Stimulated activated effector memory CD8-positive, alpha-beta T cell treated with anti-CD3 and anti-CD28 coated beads, Interleukin-12 subunit alpha, Interleukin-12 subunit beta, amount 100 ng/mL, for 72 hours (primary cell): ENCODE data around the gene MED12L.

Experiments used
- ATAC-seq: fragments of 150-1000 bp; cut with Tn5 transposase; 2 replicates; pipeline ENCODE4 v1.10.0; 2021
- DNase-seq, 2 donors: peaks; one replicate each; pipeline ENCODE4 v3.0.0; 2021 to 2022; ENCODE audit warnings: low spot score in 2 of 2
- H3K27ac Mint-ChIP-seq: one replicate; pipeline ENCODE4 v1.8.0; 2022; ENCODE audit warnings: mild to moderate bottlenecking, mixed read lengths
- H3K36me3 Mint-ChIP-seq: one replicate; pipeline ENCODE4 v1.8.0; 2022; ENCODE audit warnings: mild to moderate bottlenecking, mixed read lengths
- H3K4me1 Mint-ChIP-seq: one replicate; pipeline ENCODE4 v1.8.0; 2022; ENCODE audit warnings: mixed read lengths
- H3K4me3 Mint-ChIP-seq: one replicate; pipeline ENCODE4 v1.8.0; 2022; ENCODE audit warnings: mild to moderate bottlenecking, mixed read lengths
- H3K9me3 Mint-ChIP-seq: one replicate; pipeline ENCODE4 v1.8.0; 2022; ENCODE audit warnings: mixed read lengths

Gene MED12L

GRCh38 chr3:151109286-151109800, 23.9 kb downstream of the MED12L start:
- Mint-ChIP-seq H3K4me3 (no peak overlapping the region), H3K27ac (no peak overlapping the region), H3K36me3 (no peaks in the 10 kb centered on the region), H3K9me3 (no peaks in the 10 kb centered on the region), H3K4me1 (no peaks in the 10 kb centered on the region)
- DNase-seq (no peak), ATAC-seq (no peak)

GRCh38 chr3:151112731-151113130, 27.3 kb downstream of the MED12L start:
- no peak for DNase-seq
- Mint-ChIP-seq H3K4me3 (no peak overlapping the region), H3K9me3 (no peaks in the 10 kb centered on the region), H3K27ac (no peak overlapping the region), H3K4me1 (no peaks in the 10 kb centered on the region), H3K36me3 (no peaks in the 10 kb centered on the region)
- no peak for ATAC-seq

- Mint-ChIP-seq H3K27ac (no peak overlapping the region), H3K4me1 (no peaks in the 10 kb centered on the region), H3K36me3 (no peaks in the 10 kb centered on the region), H3K4me3 (no peak overlapping the region), H3K9me3 (no peaks in the 10 kb centered on the region)
- ATAC-seq: no peak
- DNase-seq: no peak
Observed at GRCh38 chr3:151113343-151113742, 27.9 kb downstream of the MED12L start.

GRCh38 chr3:151117047-151117446, 31.6 kb downstream of the MED12L start:
- DNase-seq (no peak), ATAC-seq (no peak)
- Mint-ChIP-seq H3K4me1 (no peaks in the 10 kb centered on the region), H3K9me3 (no peaks in the 10 kb centered on the region), H3K27ac (no peak overlapping the region), H3K4me3 (no peak overlapping the region), H3K36me3 (no peaks in the 10 kb centered on the region)

- no peak for DNase-seq
- H3K36me3 Mint-ChIP-seq: no peaks in the 10 kb centered on the region
- H3K4me1 Mint-ChIP-seq: no peaks in the 10 kb centered on the region
- H3K9me3 Mint-ChIP-seq: no peaks in the 10 kb centered on the region
- ATAC-seq: no peak
- no peak overlapping the region for H3K27ac Mint-ChIP-seq
- H3K4me3 Mint-ChIP-seq: no peak overlapping the region
Observed at GRCh38 chr3:151119188-151119587, 33.7 kb downstream of the MED12L start.

GRCh38 chr3:151120409-151120808, 34.9 kb downstream of the MED12L start:
- H3K9me3 Mint-ChIP-seq: no peaks in the 10 kb centered on the region
- H3K27ac Mint-ChIP-seq: no peak overlapping the region
- ATAC-seq: no peak
- no peak overlapping the region for H3K4me3 Mint-ChIP-seq
- no peaks in the 10 kb centered on the region for H3K36me3 Mint-ChIP-seq
- no peaks in the 10 kb centered on the region for H3K4me1 Mint-ChIP-seq
- no peak for DNase-seq

- Mint-ChIP-seq H3K4me1 (no peaks in the 10 kb centered on the region), H3K27ac (no peak overlapping the region), H3K36me3 (no peaks in the 10 kb centered on the region), H3K4me3 (no peak overlapping the region), H3K9me3 (no peaks in the 10 kb centered on the region)
- ATAC-seq (no peak), DNase-seq (no peak)
Observed at GRCh38 chr3:151121016-151121415, 35.6 kb downstream of the MED12L start.

- ATAC-seq: peak; percentile 70
- no peaks in the 10 kb centered on the region for H3K36me3 Mint-ChIP-seq
- no peak overlapping the region for H3K4me3 Mint-ChIP-seq
Observed at GRCh38 chr3:151123827-151124226, 38.4 kb downstream of the MED12L start.

GRCh38 chr3:151124476-151124875, 39.0 kb downstream of the MED12L start:
- H3K4me1 Mint-ChIP-seq: no peaks in the 10 kb centered on the region

More at GRCh38 chr3:151123827-151124226, 38.4 kb downstream of the MED12L start:
- no peak overlapping the region for H3K27ac Mint-ChIP-seq
- H3K4me1 Mint-ChIP-seq: no peaks in the 10 kb centered on the region
- no peaks in the 10 kb centered on the region for H3K9me3 Mint-ChIP-seq
- no peak for DNase-seq

GRCh38 chr3:151130428-151130827, 45.0 kb downstream of the MED12L start:
- no peak for ATAC-seq
- Mint-ChIP-seq H3K36me3 (no peaks in the 10 kb centered on the region), H3K4me1 (peaks cover 9% of the 10 kb centered on the region), H3K9me3 (no peaks in the 10 kb centered on the region), H3K4me3 (no peak overlapping the region), H3K27ac (no peak overlapping the region)
- no peak for DNase-seq

More at GRCh38 chr3:151124476-151124875, 39.0 kb downstream of the MED12L start:
- no peaks in the 10 kb centered on the region for H3K9me3 Mint-ChIP-seq
- DNase-seq (no peak), ATAC-seq (no peak)
- no peaks in the 10 kb centered on the region for H3K36me3 Mint-ChIP-seq
- H3K27ac Mint-ChIP-seq: no peak overlapping the region
- H3K4me3 Mint-ChIP-seq: no peak overlapping the region

GRCh38 chr3:151133175-151133574, 47.7 kb downstream of the MED12L start:
- H3K36me3 Mint-ChIP-seq: no peaks in the 10 kb centered on the region
- no peaks in the 10 kb centered on the region for H3K9me3 Mint-ChIP-seq
- DNase-seq (no peak), ATAC-seq (no peak)
- peaks cover 20% of the 10 kb centered on the region for H3K4me1 Mint-ChIP-seq
- no peak overlapping the region for H3K4me3 Mint-ChIP-seq
- no peak overlapping the region for H3K27ac Mint-ChIP-seq

GRCh38 chr3:151133917-151134450, 48.5 kb downstream of the MED12L start:
- no peaks in the 10 kb centered on the region for H3K36me3 Mint-ChIP-seq
- no peak overlapping the region for H3K27ac Mint-ChIP-seq
- no peak for DNase-seq
- ATAC-seq: no peak
- no peaks in the 10 kb centered on the region for H3K9me3 Mint-ChIP-seq
- H3K4me3 Mint-ChIP-seq: no peak overlapping the region
- peaks cover 20% of the 10 kb centered on the region for H3K4me1 Mint-ChIP-seq

- Mint-ChIP-seq H3K36me3 (no peaks in the 10 kb centered on the region), H3K27ac (peak overlapping the region; percentile 92), H3K9me3 (no peaks in the 10 kb centered on the region), H3K4me3 (peak overlapping the region; percentile 41), H3K4me1 (peaks cover 20% of the 10 kb centered on the region)
- peak; percentile 20 to 73 for DNase-seq
- ATAC-seq: peak; percentile 97
Observed at GRCh38 chr3:151135541-151136337, 50.3 kb downstream of the MED12L start.

GRCh38 chr3:151142929-151143328, 57.5 kb downstream of the MED12L start:
- Mint-ChIP-seq H3K4me3 (no peak overlapping the region), H3K4me1 (no peaks in the 10 kb centered on the region), H3K27ac (no peak overlapping the region), H3K9me3 (no peaks in the 10 kb centered on the region), H3K36me3 (no peaks in the 10 kb centered on the region)
- no peak for DNase-seq
- ATAC-seq: no peak

GRCh38 chr3:151144016-151144415, 58.6 kb downstream of the MED12L start:
- no peak overlapping the region for H3K27ac Mint-ChIP-seq
- H3K9me3 Mint-ChIP-seq: no peaks in the 10 kb centered on the region

GRCh38 chr3:151144760-151145159, 59.3 kb downstream of the MED12L start:
- Mint-ChIP-seq H3K27ac (no peak overlapping the region), H3K4me3 (no peak overlapping the region), H3K4me1 (no peaks in the 10 kb centered on the region), H3K36me3 (no peaks in the 10 kb centered on the region), H3K9me3 (no peaks in the 10 kb centered on the region)
- ATAC-seq (no peak), DNase-seq (no peak)

More at GRCh38 chr3:151144016-151144415, 58.6 kb downstream of the MED12L start:
- DNase-seq (no peak), ATAC-seq (no peak)
- no peaks in the 10 kb centered on the region for H3K36me3 Mint-ChIP-seq
- H3K4me1 Mint-ChIP-seq: no peaks in the 10 kb centered on the region
- H3K4me3 Mint-ChIP-seq: no peak overlapping the region
